Kidney (tissue), 14 donors: ENCODE measurements around the gene ARL8B. TPM values are rescaled to one million over a fixed set of nuclear protein-coding genes. Genes with fewer than 3 reads are reported as not detected.
A peak's percentile ranks its signal among the peaks of the same experiment; 100 is the strongest.
"Not testable (repeated sequence)": the region's sequence is repeated elsewhere in the genome, so short reads cannot be mapped to it uniquely, and the experiment has no call there.

Experiments used
- DNase-seq, 5 donors: peaks; one replicate each; pipeline ENCODE4 v3.0.0-alpha.2; 2013 to 2020
- FAIRE-seq: peaks from 2 replicates; lab custom pipeline; 2012; peaks lifted over from hg19 to GRCh38; lab: Jason Lieb, UNC
- H3K27ac ChIP-seq, 2 donors: one replicate each; pipeline ENCODE4 v1.7.0; 2013; ENCODE audit warnings: low read depth in 2 of 2, low read length in 2 of 2, inconsistent platforms in 1 of 2
- H3K27me3 ChIP-seq: one replicate; pipeline ENCODE4 v1.7.1; 2013; ENCODE audit warnings: low read length, inconsistent platforms; ENCODE audit not compliant: control insufficient read depth, insufficient read depth
- H3K36me3 ChIP-seq, 3 donors: one replicate each; pipeline versions ENCODE4 v1.7.0 to v1.7.1; 2013; ENCODE audit warnings: low read length in 3 of 3, control low read depth in 1 of 3, inconsistent platforms in 1 of 3; ENCODE audit not compliant: insufficient read depth in 3 of 3, control insufficient read depth in 2 of 3
- H3K4me1 ChIP-seq, 3 donors: one replicate each; pipeline versions ENCODE4 v1.7.0 to v1.7.1; 2013; ENCODE audit warnings: low read length in 3 of 3, inconsistent platforms in 1 of 3, low read depth in 1 of 3; ENCODE audit not compliant: control insufficient read depth in 2 of 3, insufficient read depth in 2 of 3
- H3K4me3 ChIP-seq, 3 donors: one replicate each; pipeline versions ENCODE4 v1.7.0 to v1.8.1; 2013; ENCODE audit warnings: low read length in 3 of 3, control low read depth in 1 of 3, inconsistent platforms in 1 of 3
- H3K9ac ChIP-seq, 3 donors: one replicate each; pipeline versions ENCODE4 v1.7.0 to v1.7.1; 2013; ENCODE audit warnings: low read length in 3 of 3, control low read depth in 1 of 3, inconsistent platforms in 1 of 3
- H3K9me3 ChIP-seq, 3 donors: one replicate each; pipeline versions ENCODE4 v1.7.0 to v1.7.1; 2013; ENCODE audit warnings: low read length in 3 of 3, control low read depth in 1 of 3, inconsistent platforms in 1 of 3; ENCODE audit not compliant: control insufficient read depth in 2 of 3, insufficient read depth in 1 of 3
- CTCF ChIP-seq: IDR thresholded peaks from 3 replicates; pipeline ENCODE4 v1.5.1; 2012; ENCODE audit warnings: mild to moderate bottlenecking, moderate library complexity, borderline replicate concordance; ENCODE audit not compliant: insufficient read depth; ENCODE audit errors: extremely low read depth
- intact Hi-C: fragments of 100-400 bp; cut with DNase I; formaldehyde crosslinking; loops from one replicate; pipeline ENCODE4 v1.11.1; 2022
- polyA plus RNA-seq: library from polyadenylated mRNA; stranded (reverse); fragments of 350-450 nt; fragmentation: Illumina TruSeq; extraction: RNeasy Lipid Tissue Mini Kit (QIAGEN cat#74804); gene quantifications from one replicate; pipeline ENCODE4 v1.2.3, GENCODE V29; 2014; ENCODE audit warnings: low read depth, low replicate concordance; ENCODE audit not compliant: insufficient read depth
- total RNA-seq: library from RNA; stranded (reverse); fragmentation: NEBNext Ultra II Directional; extraction: Animal tissue kit (Norgen Biotek cat#: 25700); gene quantifications from one replicate; pipeline ENCODE4 v1.2.1, GENCODE V29; 2021
- donor health status: control.
- donor health status: control.
- donor health status: control.
- donor health status: control.
- donor health status: control.
- donor health status: DM: yes; HTN: yes; CAD: no.
- donor health status: Normal renal cell carcinoma (clear cell type).

ARL8B gene
- total and polyA plus RNA-seq, 2 donors from 2014 or later, result 49.1 to 62.7 TPM

GRCh38 chr3:5172018-5172417, 49.9 kb downstream of the ARL8B start:
- TF ChIP-seq CTCF, result no peak
- Histone ChIP-seq H3K27ac (no peak overlapping the region), H3K4me3 (no peak overlapping the region), H3K36me3 (peaks cover 2 to 19% (median 10%) of the 10 kb centered on the region in 3 donors), H3K9me3 (no peaks in the 10 kb centered on the region), H3K4me1 (no peaks in the 10 kb centered on the region), H3K9ac (no peak overlapping the region), H3K27me3 (no peaks in the 10 kb centered on the region)
- no peak for DNase-seq
- FAIRE-seq, result no peak
- intact Hi-C loops, result no loop called here

- peaks cover 2 to 41% (median 31%) of the 10 kb centered on the region in 3 donors for H3K36me3 ChIP-seq
- intact Hi-C loops, DNase-seq, H3K9me3 ChIP-seq, FAIRE-seq, H3K4me1 ChIP-seq, H3K9ac ChIP-seq, H3K27me3 ChIP-seq, H3K27ac ChIP-seq, H3K4me3 ChIP-seq: not testable (repeated sequence)
Measured at GRCh38 chr3:5179036-5179435, 56.9 kb downstream of the ARL8B start.

GRCh38 chr3:5181469-5182141, 59.5 kb downstream of the ARL8B start:
- Histone ChIP-seq H3K27ac (no peak overlapping the region), H3K4me3 (no peak overlapping the region), H3K9ac (no peak overlapping the region), H3K27me3 (no peaks in the 10 kb centered on the region), H3K4me1 (no peaks in the 10 kb centered on the region), H3K9me3 (no peaks in the 10 kb centered on the region), H3K36me3 (peaks cover 2 to 32% (median 22%) of the 10 kb centered on the region in 3 donors)
- TF ChIP-seq CTCF, result no peak
- FAIRE-seq (no peak), DNase-seq (peak in 3 of 5 donors; percentile 22 to 66 (median 44))
- intact Hi-C loops, result no loop called here

GRCh38 chr3:5183714-5184113, 61.6 kb downstream of the ARL8B start:
- H3K4me1 ChIP-seq, FAIRE-seq, H3K9me3 ChIP-seq, H3K27ac ChIP-seq, intact Hi-C loops, H3K4me3 ChIP-seq, H3K9ac ChIP-seq, H3K27me3 ChIP-seq: not testable (repeated sequence)
- H3K36me3 ChIP-seq, result peaks cover 0 to 22% (median 17%) of the 10 kb centered on the region in 3 donors
- peak in 1 of 5 donors; percentile 39 for DNase-seq
